Sigmoid colon (tissue), 4 donors: ENCODE measurements around the gene HECTD4.

Source experiments
- POLR2A ChIP-seq, 2 donors: fragments of 450-650 bp; IDR thresholded peaks; one replicate each; pipeline ENCODE4 v1.6.1; 2016; ENCODE audit warnings: antibody characterized with exemption in 2 of 2, mild to moderate bottlenecking in 2 of 2, moderate library complexity in 2 of 2
- POLR2AphosphoS5 ChIP-seq, 4 donors: sonication (generic); formaldehyde crosslinking; IDR thresholded peaks; one replicate each; pipeline ENCODE4 v1.6.1; 2017; ENCODE audit warnings: antibody characterized with exemption in 4 of 4
- TF ChIP-seq, protein P1 (sequence below), 4 experiments: fragments of 450-650 bp in 3 of 4; fragments of 200-600 bp in 1 of 4; IDR thresholded peaks; one replicate each; pipeline ENCODE4 v1.5.1; 2016 to 2019; ENCODE audit warnings: antibody characterized with exemption in 4 of 4, mild to moderate bottlenecking in 3 of 4, moderate library complexity in 2 of 4

DNA sequence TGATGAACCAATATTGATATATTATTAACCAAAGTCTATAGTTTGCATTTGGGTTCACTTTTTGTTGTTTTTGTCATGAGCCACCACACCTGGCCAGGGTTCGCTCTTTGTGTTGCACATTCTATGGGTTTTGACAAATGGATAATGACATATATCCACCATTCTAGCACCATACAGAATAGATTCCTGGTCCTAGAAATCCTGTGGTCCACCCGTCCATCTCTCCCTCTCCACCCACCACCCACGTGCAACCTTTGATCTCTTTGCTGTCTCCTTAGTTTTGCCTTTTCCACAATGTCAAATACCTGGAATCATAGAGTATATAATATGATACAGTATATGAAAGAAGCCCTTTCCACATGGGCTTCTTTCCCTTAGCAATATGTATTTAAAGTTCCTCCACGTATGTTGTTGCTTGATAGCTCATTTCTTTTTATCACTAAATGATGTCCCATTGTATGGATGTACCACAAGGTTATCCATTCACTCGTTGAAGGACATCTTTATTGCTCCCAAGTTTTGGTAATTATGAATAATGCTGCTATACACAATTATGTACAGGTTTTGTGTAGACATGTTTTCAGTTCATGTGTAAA, 19.8 kb upstream of the HECTD4 start:
- TF ChIP-seq POLR2A (IDR thresholded peaks at IDR 0.05), result no peak
- TF ChIP-seq, protein P1, sequence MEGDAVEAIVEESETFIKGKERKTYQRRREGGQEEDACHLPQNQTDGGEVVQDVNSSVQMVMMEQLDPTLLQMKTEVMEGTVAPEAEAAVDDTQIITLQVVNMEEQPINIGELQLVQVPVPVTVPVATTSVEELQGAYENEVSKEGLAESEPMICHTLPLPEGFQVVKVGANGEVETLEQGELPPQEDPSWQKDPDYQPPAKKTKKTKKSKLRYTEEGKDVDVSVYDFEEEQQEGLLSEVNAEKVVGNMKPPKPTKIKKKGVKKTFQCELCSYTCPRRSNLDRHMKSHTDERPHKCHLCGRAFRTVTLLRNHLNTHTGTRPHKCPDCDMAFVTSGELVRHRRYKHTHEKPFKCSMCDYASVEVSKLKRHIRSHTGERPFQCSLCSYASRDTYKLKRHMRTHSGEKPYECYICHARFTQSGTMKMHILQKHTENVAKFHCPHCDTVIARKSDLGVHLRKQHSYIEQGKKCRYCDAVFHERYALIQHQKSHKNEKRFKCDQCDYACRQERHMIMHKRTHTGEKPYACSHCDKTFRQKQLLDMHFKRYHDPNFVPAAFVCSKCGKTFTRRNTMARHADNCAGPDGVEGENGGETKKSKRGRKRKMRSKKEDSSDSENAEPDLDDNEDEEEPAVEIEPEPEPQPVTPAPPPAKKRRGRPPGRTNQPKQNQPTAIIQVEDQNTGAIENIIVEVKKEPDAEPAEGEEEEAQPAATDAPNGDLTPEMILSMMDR (IDR thresholded peaks at IDR 0.05), result no peak
- no peak for TF ChIP-seq POLR2AphosphoS5 (IDR thresholded peaks at IDR 0.05)
